A549 (cell line): ENCODE measurements around the gene UNC13B.

ENCODE experiments used
- FOXS1 ChIP-seq: fragments of 250-450 bp; sonication (Bioruptor Pico); IDR thresholded peaks from 2 replicates; pipeline ENCODE4 v1.5.0; 2020; ENCODE audit warnings: mild to moderate bottlenecking, moderate library complexity
- TF ChIP-seq, protein P1 (sequence below): fragments of 450-650 bp; IDR thresholded peaks from 2 replicates; pipeline ENCODE4 v1.6.1; 2014; ENCODE audit warnings: antibody characterized with exemption
- TF ChIP-seq, protein P2 (sequence below): fragments of >200 bp; sonication (Bioruptor Twin); formaldehyde crosslinking; IDR thresholded peaks from 3 replicates; pipeline ENCODE4 v1.5.1; 2016

- TF ChIP-seq, protein P1, sequence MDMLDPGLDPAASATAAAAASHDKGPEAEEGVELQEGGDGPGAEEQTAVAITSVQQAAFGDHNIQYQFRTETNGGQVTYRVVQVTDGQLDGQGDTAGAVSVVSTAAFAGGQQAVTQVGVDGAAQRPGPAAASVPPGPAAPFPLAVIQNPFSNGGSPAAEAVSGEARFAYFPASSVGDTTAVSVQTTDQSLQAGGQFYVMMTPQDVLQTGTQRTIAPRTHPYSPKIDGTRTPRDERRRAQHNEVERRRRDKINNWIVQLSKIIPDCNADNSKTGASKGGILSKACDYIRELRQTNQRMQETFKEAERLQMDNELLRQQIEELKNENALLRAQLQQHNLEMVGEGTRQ: no peak
- TF ChIP-seq, protein P2, sequence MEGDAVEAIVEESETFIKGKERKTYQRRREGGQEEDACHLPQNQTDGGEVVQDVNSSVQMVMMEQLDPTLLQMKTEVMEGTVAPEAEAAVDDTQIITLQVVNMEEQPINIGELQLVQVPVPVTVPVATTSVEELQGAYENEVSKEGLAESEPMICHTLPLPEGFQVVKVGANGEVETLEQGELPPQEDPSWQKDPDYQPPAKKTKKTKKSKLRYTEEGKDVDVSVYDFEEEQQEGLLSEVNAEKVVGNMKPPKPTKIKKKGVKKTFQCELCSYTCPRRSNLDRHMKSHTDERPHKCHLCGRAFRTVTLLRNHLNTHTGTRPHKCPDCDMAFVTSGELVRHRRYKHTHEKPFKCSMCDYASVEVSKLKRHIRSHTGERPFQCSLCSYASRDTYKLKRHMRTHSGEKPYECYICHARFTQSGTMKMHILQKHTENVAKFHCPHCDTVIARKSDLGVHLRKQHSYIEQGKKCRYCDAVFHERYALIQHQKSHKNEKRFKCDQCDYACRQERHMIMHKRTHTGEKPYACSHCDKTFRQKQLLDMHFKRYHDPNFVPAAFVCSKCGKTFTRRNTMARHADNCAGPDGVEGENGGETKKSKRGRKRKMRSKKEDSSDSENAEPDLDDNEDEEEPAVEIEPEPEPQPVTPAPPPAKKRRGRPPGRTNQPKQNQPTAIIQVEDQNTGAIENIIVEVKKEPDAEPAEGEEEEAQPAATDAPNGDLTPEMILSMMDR: no peak
- no peak for TF ChIP-seq FOXS1
Measured at GRCh38 chr9:35395706-35396101, 233.9 kb downstream of the UNC13B start.
